ENCODE results near the gene PLCG1. TPM values are rescaled to one million over a fixed set of nuclear protein-coding genes. Genes with fewer than 3 reads are reported as not detected.

Gene PLCG1
- total RNA-seq, 6 experiments from 2014 or later = 9.5 to 22.6 (median 16.6) TPM

DNA sequence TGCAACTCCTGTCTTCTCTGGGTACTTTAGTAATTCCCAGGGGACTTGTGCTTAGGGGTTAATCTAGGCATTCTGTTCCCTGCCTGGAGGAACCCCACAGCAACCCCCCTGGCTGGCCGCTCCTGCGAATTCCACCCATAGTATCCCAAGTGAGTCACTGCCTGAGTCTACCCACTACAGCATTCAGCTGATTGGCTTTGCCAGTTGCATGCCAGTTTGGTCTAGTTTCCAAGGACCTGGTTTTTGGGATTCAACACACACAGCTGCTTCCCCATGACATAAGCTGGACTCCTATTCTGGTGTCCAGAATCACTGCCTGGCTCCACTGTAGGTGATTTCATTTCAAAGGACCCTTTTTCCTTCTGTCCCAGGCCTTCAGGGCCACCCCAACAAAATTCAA lies 40.3 kb downstream of the PLCG1 start:
- DNase-seq (no peak), ATAC-seq (no peak)
- intact Hi-C loops (cut with DNase I) = loop anchor here in 1 of 2 donors (10.0 kb wide), 1 partner anchor 47 kb away; no protein-coding TSS in a partner anchor
- no peak overlapping the region for H3K27ac ChIP-seq
- no CpG with 5 or more reads among the region's 2 CpGs for WGBS (ENCODE audit: insufficient coverage, low coverage, low lambda C conversion rate, missing lambda C conversion rate)
- no peaks in the 10 kb centered on the region for H3K9me3 ChIP-seq
- no peaks in the 10 kb centered on the region for H3K4me1 ChIP-seq
- no peak for TF ChIP-seq CTCF (IDR thresholded peaks at IDR 0.05)
- no peak for TF ChIP-seq POLR2A (IDR thresholded peaks at IDR 0.05)
- peaks cover 0 to 13% (median 3%) of the 10 kb centered on the region in 4 donors for H3K36me3 ChIP-seq
- H3K27me3 ChIP-seq = no peaks in the 10 kb centered on the region
- no peak overlapping the region for H3K4me3 ChIP-seq

DNA sequence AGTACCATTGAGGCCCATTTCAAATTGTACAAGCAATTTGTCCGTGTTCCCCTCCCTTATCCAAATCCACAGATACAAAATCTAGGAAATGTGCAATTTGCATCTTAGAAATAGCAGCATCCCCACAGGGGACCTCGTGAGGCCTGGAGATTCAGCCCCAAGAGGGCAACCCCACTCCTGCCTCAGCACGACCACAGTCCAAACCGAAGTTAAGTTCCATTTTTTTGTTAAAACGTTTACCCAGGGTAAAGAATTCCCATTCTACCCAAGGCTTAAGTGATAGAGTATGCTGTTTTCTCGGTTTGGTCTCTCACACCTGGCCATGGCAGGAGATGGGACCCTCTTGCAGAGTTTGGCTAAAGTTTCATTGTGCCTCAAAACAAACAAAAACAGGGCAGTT lies 41.2 kb downstream of the PLCG1 start:
- DNase-seq (no peak), ATAC-seq (no peak)
- Histone ChIP-seq H3K4me3 (no peak overlapping the region), H3K4me1 (no peaks in the 10 kb centered on the region), H3K36me3 (peaks cover 0 to 19% (median 3%) of the 10 kb centered on the region in 4 donors), H3K27me3 (no peaks in the 10 kb centered on the region), H3K27ac (no peak overlapping the region), H3K9me3 (no peaks in the 10 kb centered on the region)
- intact Hi-C loops (cut with DNase I) = loop anchor here in 1 of 2 donors (10.0 kb wide), 1 partner anchor 46 kb away; no protein-coding TSS in a partner anchor
- 67% methylated on average over 4 of the region's 6 CpGs for WGBS (ENCODE audit: insufficient coverage, low coverage, low lambda C conversion rate, missing lambda C conversion rate)
- no peak for TF ChIP-seq CTCF (IDR thresholded peaks at IDR 0.05)

DNA sequence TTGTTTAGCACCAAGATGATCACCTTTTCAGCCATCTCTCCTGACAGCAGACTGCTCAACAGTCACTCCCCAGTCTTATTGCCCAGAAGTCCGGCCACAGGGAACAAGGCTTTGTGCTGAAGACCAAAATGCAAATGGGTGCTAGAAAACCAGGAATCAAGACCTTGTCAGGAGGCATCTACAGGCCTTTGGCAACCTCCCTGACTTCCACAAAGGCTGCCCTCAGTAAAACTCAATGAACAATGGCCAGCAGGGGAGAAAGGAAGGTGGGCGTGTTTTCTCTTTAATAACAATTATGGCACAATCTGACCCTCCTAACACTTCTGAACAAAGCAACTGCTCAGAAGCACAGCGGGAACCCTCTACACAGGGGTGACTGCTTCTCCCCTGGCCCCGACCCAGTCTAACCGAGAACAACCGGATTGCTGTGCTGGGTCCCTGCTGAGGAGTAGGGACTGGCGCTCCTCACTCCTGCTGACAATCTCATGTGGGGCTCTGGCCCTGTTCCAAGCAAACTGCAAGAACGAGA lies 41.6 kb downstream of the PLCG1 start:
- Histone ChIP-seq H3K27me3 (no peaks in the 10 kb centered on the region), H3K4me1 (no peaks in the 10 kb centered on the region), H3K36me3 (peaks cover 0 to 19% (median 3%) of the 10 kb centered on the region in 4 donors), H3K4me3 (no peak overlapping the region), H3K9me3 (no peaks in the 10 kb centered on the region), H3K27ac (no peak overlapping the region)
- WGBS (ENCODE audit: insufficient coverage, low coverage, low lambda C conversion rate, missing lambda C conversion rate) = 75% methylated on average over 4 of the region's 8 CpGs
- DNase-seq (no peak), ATAC-seq (no peak)
- intact Hi-C loops (cut with DNase I) = loop anchor here in 1 of 2 donors (10.0 kb wide), 1 partner anchor 46 kb away; no protein-coding TSS in a partner anchor
- TF ChIP-seq CTCF (IDR thresholded peaks at IDR 0.05) (no peak), POLR2A (IDR thresholded peaks at IDR 0.05) (no peak)

- Histone ChIP-seq H3K36me3 (peaks cover 0 to 19% (median 6%) of the 10 kb centered on the region in 4 donors), H3K27ac (no peak overlapping the region), H3K4me3 (no peak overlapping the region), H3K27me3 (no peaks in the 10 kb centered on the region), H3K9me3 (no peaks in the 10 kb centered on the region), H3K4me1 (no peaks in the 10 kb centered on the region)
- ATAC-seq = no peak
- TF ChIP-seq CTCF (IDR thresholded peaks at IDR 0.05) (no peak), POLR2A (IDR thresholded peaks at IDR 0.05) (no peak)
- WGBS (ENCODE audit: insufficient coverage, low coverage, low lambda C conversion rate, missing lambda C conversion rate) = 100% methylated on average over 1 of the region's 8 CpGs
- no peak for DNase-seq
- intact Hi-C loops (cut with DNase I) = loop anchor here in 1 of 2 donors (10.0 kb wide), 1 partner anchor 45 kb away; no protein-coding TSS in a partner anchor
Measured at GRCh38 chr20:41179961-41180360, 42.6 kb downstream of the PLCG1 start.
